Ishikawa (cell line): ENCODE results near the gene PRR14L.

ENCODE experiments used
- CEBPB ChIP-seq: IDR thresholded peaks from 2 replicates; pipeline ENCODE4 v1.6.1; 2012
- CREB1 ChIP-seq: IDR thresholded peaks from 2 replicates; pipeline ENCODE4 v1.6.1; 2012; ENCODE audit warnings: low read depth
- EGR1 ChIP-seq: IDR thresholded peaks from 2 replicates; pipeline ENCODE4 v1.6.1; 2012
- EP300 ChIP-seq: IDR thresholded peaks from 2 replicates; pipeline ENCODE4 v1.6.1; 2012; ENCODE audit warnings: borderline replicate concordance
- FOXM1 ChIP-seq: IDR thresholded peaks from 2 replicates; pipeline ENCODE4 v1.6.1; 2012; ENCODE audit warnings: low read depth, borderline replicate concordance
- NFIC ChIP-seq: IDR thresholded peaks from 2 replicates; pipeline ENCODE4 v1.6.1; 2012
- RAD21 ChIP-seq: IDR thresholded peaks from 2 replicates; pipeline ENCODE4 v1.6.1; 2012; ENCODE audit warnings: low read depth
- TAF1 ChIP-seq: IDR thresholded peaks from 2 replicates; pipeline ENCODE4 v1.6.1; 2012; ENCODE audit warnings: low read depth, mild to moderate bottlenecking
- TCF12 ChIP-seq: IDR thresholded peaks from 2 replicates; pipeline ENCODE4 v1.6.1; 2012; ENCODE audit warnings: low read depth
- TEAD4 ChIP-seq: IDR thresholded peaks from 2 replicates; pipeline ENCODE4 v1.6.1; 2012
- YY1 ChIP-seq: IDR thresholded peaks from 2 replicates; pipeline ENCODE4 v1.6.1; 2012; ENCODE audit warnings: low read depth
- ZBTB7A ChIP-seq: IDR thresholded peaks from 2 replicates; pipeline ENCODE4 v1.6.1; 2012; ENCODE audit warnings: low read depth
- TF ChIP-seq, protein P1 (sequence below): IDR thresholded peaks from 2 replicates; pipeline ENCODE4 v1.6.1; 2012
- TF ChIP-seq, protein P2 (sequence below): IDR thresholded peaks from 2 replicates; pipeline ENCODE4 v1.6.1; 2012
- TF ChIP-seq, protein P3 (sequence below): IDR thresholded peaks from 2 replicates; pipeline ENCODE4 v1.6.1; 2012; ENCODE audit warnings: low read depth, mild to moderate bottlenecking

The PRR14L gene

DNA sequence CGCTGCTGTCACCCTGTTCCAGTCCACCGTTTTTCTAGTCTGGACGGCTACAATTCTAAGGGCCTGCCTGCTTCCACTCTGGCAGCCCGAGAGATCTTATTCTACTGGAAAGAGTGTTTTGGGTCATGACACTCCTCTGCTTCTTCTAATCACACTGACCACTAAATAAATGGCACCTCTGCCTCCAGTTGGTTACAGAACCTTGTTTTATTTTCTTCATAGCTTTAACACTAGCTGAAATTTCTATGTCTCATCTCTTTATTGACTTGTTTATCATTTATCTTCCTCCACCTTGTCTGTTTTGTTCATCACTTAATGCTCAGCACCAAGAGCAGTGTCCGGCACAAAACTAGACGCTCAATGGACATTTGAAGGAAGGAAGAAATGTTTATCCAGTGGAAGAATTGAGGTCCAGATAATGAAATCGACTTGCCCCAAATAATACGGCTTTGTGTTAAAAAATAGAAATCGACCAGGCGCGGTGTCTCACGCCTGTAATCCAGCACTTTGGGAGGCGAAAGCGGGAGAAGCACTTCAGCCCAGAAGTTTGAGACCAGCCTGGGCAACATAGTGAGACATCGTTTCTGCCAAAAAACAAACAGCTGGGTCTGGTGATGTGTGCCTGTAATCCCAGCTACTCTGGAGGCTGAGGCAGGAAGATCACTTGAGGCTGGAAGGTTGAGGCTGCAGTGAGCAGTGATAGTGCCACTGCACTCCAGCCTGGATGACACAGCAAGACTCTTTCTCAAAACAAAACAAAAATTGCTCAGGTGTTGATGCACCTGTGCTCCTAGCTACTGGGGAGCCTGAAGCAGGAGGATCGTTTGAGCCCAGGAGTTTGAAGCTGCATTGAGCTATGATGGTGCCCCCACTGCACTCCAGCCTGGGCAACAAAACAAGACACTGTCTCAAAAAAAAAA is 693 bp upstream of the PRR14L start:
- TF ChIP-seq EGR1 (no peak), TEAD4 (no peak), NFIC (no peak), RAD21 (no peak), CEBPB (no peak), FOXM1 (no peak), CREB1 (no peak), YY1 (no peak), TCF12 (no peak), EP300 (no peak), ZBTB7A (no peak), TAF1 (no peak)
- TF ChIP-seq, protein P1, sequence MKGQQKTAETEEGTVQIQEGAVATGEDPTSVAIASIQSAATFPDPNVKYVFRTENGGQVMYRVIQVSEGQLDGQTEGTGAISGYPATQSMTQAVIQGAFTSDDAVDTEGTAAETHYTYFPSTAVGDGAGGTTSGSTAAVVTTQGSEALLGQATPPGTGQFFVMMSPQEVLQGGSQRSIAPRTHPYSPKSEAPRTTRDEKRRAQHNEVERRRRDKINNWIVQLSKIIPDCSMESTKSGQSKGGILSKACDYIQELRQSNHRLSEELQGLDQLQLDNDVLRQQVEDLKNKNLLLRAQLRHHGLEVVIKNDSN: no peak
- TF ChIP-seq, protein P2, sequence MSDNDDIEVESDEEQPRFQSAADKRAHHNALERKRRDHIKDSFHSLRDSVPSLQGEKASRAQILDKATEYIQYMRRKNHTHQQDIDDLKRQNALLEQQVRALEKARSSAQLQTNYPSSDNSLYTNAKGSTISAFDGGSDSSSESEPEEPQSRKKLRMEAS: no peak
- TF ChIP-seq, protein P3, sequence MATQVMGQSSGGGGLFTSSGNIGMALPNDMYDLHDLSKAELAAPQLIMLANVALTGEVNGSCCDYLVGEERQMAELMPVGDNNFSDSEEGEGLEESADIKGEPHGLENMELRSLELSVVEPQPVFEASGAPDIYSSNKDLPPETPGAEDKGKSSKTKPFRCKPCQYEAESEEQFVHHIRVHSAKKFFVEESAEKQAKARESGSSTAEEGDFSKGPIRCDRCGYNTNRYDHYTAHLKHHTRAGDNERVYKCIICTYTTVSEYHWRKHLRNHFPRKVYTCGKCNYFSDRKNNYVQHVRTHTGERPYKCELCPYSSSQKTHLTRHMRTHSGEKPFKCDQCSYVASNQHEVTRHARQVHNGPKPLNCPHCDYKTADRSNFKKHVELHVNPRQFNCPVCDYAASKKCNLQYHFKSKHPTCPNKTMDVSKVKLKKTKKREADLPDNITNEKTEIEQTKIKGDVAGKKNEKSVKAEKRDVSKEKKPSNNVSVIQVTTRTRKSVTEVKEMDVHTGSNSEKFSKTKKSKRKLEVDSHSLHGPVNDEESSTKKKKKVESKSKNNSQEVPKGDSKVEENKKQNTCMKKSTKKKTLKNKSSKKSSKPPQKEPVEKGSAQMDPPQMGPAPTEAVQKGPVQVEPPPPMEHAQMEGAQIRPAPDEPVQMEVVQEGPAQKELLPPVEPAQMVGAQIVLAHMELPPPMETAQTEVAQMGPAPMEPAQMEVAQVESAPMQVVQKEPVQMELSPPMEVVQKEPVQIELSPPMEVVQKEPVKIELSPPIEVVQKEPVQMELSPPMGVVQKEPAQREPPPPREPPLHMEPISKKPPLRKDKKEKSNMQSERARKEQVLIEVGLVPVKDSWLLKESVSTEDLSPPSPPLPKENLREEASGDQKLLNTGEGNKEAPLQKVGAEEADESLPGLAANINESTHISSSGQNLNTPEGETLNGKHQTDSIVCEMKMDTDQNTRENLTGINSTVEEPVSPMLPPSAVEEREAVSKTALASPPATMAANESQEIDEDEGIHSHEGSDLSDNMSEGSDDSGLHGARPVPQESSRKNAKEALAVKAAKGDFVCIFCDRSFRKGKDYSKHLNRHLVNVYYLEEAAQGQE: no peak

DNA sequence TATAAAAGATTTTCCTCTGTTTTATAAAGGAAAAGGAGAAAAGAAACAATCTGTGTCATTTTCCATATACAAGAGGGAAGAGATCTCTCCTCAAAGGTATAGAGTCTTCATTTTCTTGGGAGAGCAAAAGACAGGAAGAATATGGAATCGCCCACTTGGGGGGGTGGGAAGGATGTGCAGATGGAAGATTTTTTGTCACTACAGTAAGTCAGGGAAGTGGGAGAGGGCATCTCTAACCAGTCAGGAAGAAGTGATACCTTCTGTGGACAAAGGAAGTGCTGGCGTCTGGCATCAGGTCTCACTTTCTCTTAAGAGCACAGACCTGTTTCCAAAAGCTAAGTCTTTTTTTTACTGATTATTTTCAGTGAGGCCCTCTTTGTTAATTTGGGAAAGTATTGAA is 1.4 kb downstream of the PRR14L start:
- TF ChIP-seq, protein P3: no peak
- TF ChIP-seq, protein P1: no peak
- no peak for TF ChIP-seq EGR1
- TF ChIP-seq CREB1: no peak
- TF ChIP-seq TAF1: no peak
- no peak for TF ChIP-seq EP300
- TF ChIP-seq, protein P2: no peak
- TF ChIP-seq YY1: no peak
- no peak for TF ChIP-seq NFIC
- no peak for TF ChIP-seq ZBTB7A
- no peak for TF ChIP-seq TCF12

DNA sequence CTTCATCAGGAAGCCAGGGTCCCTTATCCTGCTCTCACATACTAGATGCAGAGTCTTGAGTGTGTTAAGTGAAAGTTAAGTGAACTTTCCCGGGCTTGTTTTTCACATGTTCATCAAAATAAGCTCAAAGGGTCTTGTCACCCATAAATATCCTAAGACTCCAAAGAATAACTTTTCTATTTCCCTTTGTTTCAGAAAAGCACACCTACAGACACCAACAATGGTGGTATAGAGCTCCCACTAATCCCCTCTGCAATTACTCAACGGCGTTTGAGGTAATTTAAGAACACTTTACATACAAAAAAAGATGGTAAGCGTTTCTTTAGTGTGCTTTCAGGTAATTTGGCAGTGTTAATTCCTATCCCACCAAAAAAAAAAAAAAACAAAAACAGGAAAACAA is 2.5 kb downstream of the PRR14L start:
- TF ChIP-seq YY1 (no peak), RAD21 (no peak), ZBTB7A (no peak), FOXM1 (no peak), EP300 (no peak), TAF1 (no peak), EGR1 (no peak)
- TF ChIP-seq, protein P2: no peak
- TF ChIP-seq, protein P3: no peak

DNA sequence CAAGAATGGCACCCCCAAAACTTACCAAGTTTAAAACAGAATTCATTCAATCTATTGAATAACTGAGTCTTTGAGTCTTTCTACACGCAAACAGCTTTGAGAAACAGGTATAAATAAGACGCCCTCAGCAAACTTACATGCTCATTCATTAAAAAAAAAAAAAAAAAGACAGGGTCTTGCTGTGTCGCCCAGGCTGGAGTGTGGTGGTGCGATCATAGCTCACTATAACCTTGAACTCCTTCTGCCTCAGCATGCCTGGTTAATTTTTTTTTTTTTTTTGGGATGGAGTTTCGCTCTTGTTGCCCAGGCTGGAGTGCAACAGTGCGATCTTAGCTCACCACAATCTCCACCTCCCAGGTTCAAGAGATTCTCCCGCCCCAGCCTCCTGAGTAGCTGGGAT is 6.1 kb downstream of the PRR14L start:
- TF ChIP-seq CREB1: no peak
- TF ChIP-seq TEAD4: no peak
- TF ChIP-seq ZBTB7A: no peak
